Skeletal muscle tissue (tissue), 4 donors: Measurements from ENCODE around the gene CABP2. TPM values are rescaled to one million over a fixed set of nuclear protein-coding genes. Genes with fewer than 3 reads are reported as not detected.

ENCODE experiments used
- H3K27ac ChIP-seq: one replicate; pipeline ENCODE4 v1.7.0; 2013; ENCODE audit warnings: mild to moderate bottlenecking, low read depth, low read length, inconsistent platforms
- H3K27me3 ChIP-seq, 3 donors: one replicate each; pipeline ENCODE4 v1.7.0; 2013; ENCODE audit warnings: low read length in 3 of 3; ENCODE audit not compliant: control insufficient read depth in 3 of 3, insufficient read depth in 3 of 3
- H3K36me3 ChIP-seq, 3 donors: one replicate each; pipeline ENCODE4 v1.7.0; 2013; ENCODE audit warnings: low read length in 3 of 3; ENCODE audit not compliant: control insufficient read depth in 3 of 3, insufficient read depth in 3 of 3
- H3K4me1 ChIP-seq, 3 donors: one replicate each; pipeline ENCODE4 v1.7.0; 2013; ENCODE audit warnings: low read length in 3 of 3, mild to moderate bottlenecking in 3 of 3; ENCODE audit not compliant: control insufficient read depth in 3 of 3, insufficient read depth in 3 of 3
- H3K4me3 ChIP-seq, 3 donors: one replicate each; pipeline ENCODE4 v1.7.0; 2013; ENCODE audit warnings: low read length in 3 of 3
- H3K9ac ChIP-seq, 3 donors: one replicate each; pipeline ENCODE4 v1.7.0; 2013; ENCODE audit warnings: low read length in 3 of 3, mild to moderate bottlenecking in 3 of 3, moderate library complexity in 2 of 3, low read depth in 1 of 3
- H3K9me3 ChIP-seq, 3 donors: one replicate each; pipeline ENCODE4 v1.7.0; 2013; ENCODE audit warnings: low read length in 3 of 3; ENCODE audit not compliant: control insufficient read depth in 3 of 3
- total RNA-seq: library from RNA; depleted of rRNA; stranded (reverse); fragments of >200 nt; gene quantifications from one replicate; pipeline ENCODE4 v1.2.3, GENCODE V29; 2014
- donor health status: Osteomylitis.

The CABP2 gene
- total RNA-seq, 1 donor from 2014 or later, result not detected

- H3K4me3 ChIP-seq, result no peak overlapping the region
- peaks cover 0 to 6% (median 3%) of the 10 kb centered on the region in 3 donors for H3K36me3 ChIP-seq
- H3K9me3 ChIP-seq, result no peaks in the 10 kb centered on the region
- no peaks in the 10 kb centered on the region for H3K27me3 ChIP-seq
- no peak overlapping the region for H3K9ac ChIP-seq
- no peak overlapping the region for H3K27ac ChIP-seq
- peaks cover 0 to 2% (median 0%) of the 10 kb centered on the region in 3 donors for H3K4me1 ChIP-seq
Measured at GRCh38 chr11:67497656-67498291, 25.5 kb downstream of the CABP2 start.

- Histone ChIP-seq H3K9ac (peak overlapping the region in 1 of 3 donors; percentile 16), H3K4me3 (no peak overlapping the region), H3K36me3 (peaks cover 5 to 11% (median 8%) of the 10 kb centered on the region in 3 donors), H3K27me3 (no peaks in the 10 kb centered on the region), H3K9me3 (no peaks in the 10 kb centered on the region), H3K4me1 (peaks cover 0 to 2% (median 0%) of the 10 kb centered on the region in 3 donors), H3K27ac (no peak overlapping the region)
Measured at GRCh38 chr11:67496113-67496512, 27.1 kb downstream of the CABP2 start.

- Histone ChIP-seq H3K9ac (no peak overlapping the region), H3K4me3 (no peak overlapping the region), H3K4me1 (peaks cover 0 to 2% (median 0%) of the 10 kb centered on the region in 3 donors), H3K36me3 (peaks cover 7 to 12% (median 10%) of the 10 kb centered on the region in 3 donors), H3K9me3 (no peaks in the 10 kb centered on the region), H3K27me3 (no peaks in the 10 kb centered on the region), H3K27ac (no peak overlapping the region)
Measured at GRCh38 chr11:67495234-67496005, 27.8 kb downstream of the CABP2 start.

- Histone ChIP-seq H3K27ac (no peak overlapping the region), H3K9ac (no peak overlapping the region), H3K4me1 (peaks cover 0 to 3% (median 2%) of the 10 kb centered on the region in 3 donors), H3K9me3 (no peaks in the 10 kb centered on the region), H3K27me3 (no peaks in the 10 kb centered on the region), H3K4me3 (no peak overlapping the region), H3K36me3 (peaks cover 13 to 14% (median 13%) of the 10 kb centered on the region in 3 donors)
Measured at GRCh38 chr11:67494371-67495233, 28.6 kb downstream of the CABP2 start.

- no peak overlapping the region for H3K9ac ChIP-seq
- H3K4me3 ChIP-seq, result no peak overlapping the region
- no peaks in the 10 kb centered on the region for H3K9me3 ChIP-seq
- H3K27me3 ChIP-seq, result no peaks in the 10 kb centered on the region
- peaks cover 15 to 21% (median 19%) of the 10 kb centered on the region in 3 donors for H3K36me3 ChIP-seq
- H3K4me1 ChIP-seq, result peaks cover 0 to 4% (median 2%) of the 10 kb centered on the region in 3 donors
- no peak overlapping the region for H3K27ac ChIP-seq
Measured at GRCh38 chr11:67493548-67494370, 29.5 kb downstream of the CABP2 start.

GRCh38 chr11:67492801-67493547, 30.3 kb downstream of the CABP2 start:
- H3K9ac ChIP-seq, result no peak overlapping the region
- peaks cover 14 to 22% (median 20%) of the 10 kb centered on the region in 3 donors for H3K36me3 ChIP-seq
- no peaks in the 10 kb centered on the region for H3K27me3 ChIP-seq
- no peaks in the 10 kb centered on the region for H3K9me3 ChIP-seq
- H3K4me3 ChIP-seq, result no peak overlapping the region
- no peak overlapping the region for H3K27ac ChIP-seq
- H3K4me1 ChIP-seq, result peaks cover 0 to 4% (median 0%) of the 10 kb centered on the region in 3 donors

- peaks cover 0 to 4% (median 0%) of the 10 kb centered on the region in 3 donors for H3K4me1 ChIP-seq
- H3K4me3 ChIP-seq, result no peak overlapping the region
- peaks cover 16 to 27% (median 26%) of the 10 kb centered on the region in 3 donors for H3K36me3 ChIP-seq
- no peaks in the 10 kb centered on the region for H3K27me3 ChIP-seq
- no peaks in the 10 kb centered on the region for H3K9me3 ChIP-seq
- no peak overlapping the region for H3K9ac ChIP-seq
- H3K27ac ChIP-seq, result no peak overlapping the region
Measured at GRCh38 chr11:67492069-67492727, 31.0 kb downstream of the CABP2 start.

GRCh38 chr11:67491276-67492068, 31.8 kb downstream of the CABP2 start:
- H3K4me1 ChIP-seq, result peaks cover 0 to 4% (median 0%) of the 10 kb centered on the region in 3 donors
- H3K4me3 ChIP-seq, result no peak overlapping the region
- peaks cover 21 to 30% (median 29%) of the 10 kb centered on the region in 3 donors for H3K36me3 ChIP-seq
- H3K27ac ChIP-seq, result no peak overlapping the region
- H3K9ac ChIP-seq, result no peak overlapping the region
- H3K9me3 ChIP-seq, result no peaks in the 10 kb centered on the region
- no peaks in the 10 kb centered on the region for H3K27me3 ChIP-seq
